Mammary epithelial cell (primary cell): ENCODE measurements around the gene VAV2.

Source experiments
- CTCF ChIP-seq, 2 donors: IDR thresholded peaks in 1 of 2; conservative IDR thresholded peaks in 1 of 2; 2 replicates each; pipeline ENCODE4 v1.5.1; 2011 to 2012; ENCODE audit warnings: inconsistent platforms in 2 of 2, low read length in 2 of 2, mild to moderate bottlenecking in 2 of 2, control low read depth in 1 of 2, low read depth in 1 of 2; ENCODE audit not compliant: insufficient read depth in 1 of 2; ENCODE audit errors: extremely low read depth in 1 of 2
- EZH2 ChIP-seq: IDR thresholded peaks from 2 replicates; pipeline ENCODE4 v1.6.1; 2012; ENCODE audit warnings: low read length, inconsistent platforms, borderline replicate concordance

- TF ChIP-seq CTCF (conservative IDR thresholded peaks at IDR 0.05 in 1 of 2, IDR thresholded peaks at IDR 0.05 in 1 of 2; ENCODE audit: extremely low read depth in 1 of 2, insufficient read depth in 1 of 2, low read depth in 1 of 2, low read length in 2 of 2) (no peak), EZH2 (no peak)
These were observed 198.7 kb downstream of the VAV2 start for GRCh38 chr9:133793471-133793870.
